Measurements from ENCODE around the gene YTHDF2.
"Not testable (repeated sequence)": the region's sequence is repeated elsewhere in the genome, so short reads cannot be mapped to it uniquely, and the experiment has no call there.

Gene YTHDF2

DNA sequence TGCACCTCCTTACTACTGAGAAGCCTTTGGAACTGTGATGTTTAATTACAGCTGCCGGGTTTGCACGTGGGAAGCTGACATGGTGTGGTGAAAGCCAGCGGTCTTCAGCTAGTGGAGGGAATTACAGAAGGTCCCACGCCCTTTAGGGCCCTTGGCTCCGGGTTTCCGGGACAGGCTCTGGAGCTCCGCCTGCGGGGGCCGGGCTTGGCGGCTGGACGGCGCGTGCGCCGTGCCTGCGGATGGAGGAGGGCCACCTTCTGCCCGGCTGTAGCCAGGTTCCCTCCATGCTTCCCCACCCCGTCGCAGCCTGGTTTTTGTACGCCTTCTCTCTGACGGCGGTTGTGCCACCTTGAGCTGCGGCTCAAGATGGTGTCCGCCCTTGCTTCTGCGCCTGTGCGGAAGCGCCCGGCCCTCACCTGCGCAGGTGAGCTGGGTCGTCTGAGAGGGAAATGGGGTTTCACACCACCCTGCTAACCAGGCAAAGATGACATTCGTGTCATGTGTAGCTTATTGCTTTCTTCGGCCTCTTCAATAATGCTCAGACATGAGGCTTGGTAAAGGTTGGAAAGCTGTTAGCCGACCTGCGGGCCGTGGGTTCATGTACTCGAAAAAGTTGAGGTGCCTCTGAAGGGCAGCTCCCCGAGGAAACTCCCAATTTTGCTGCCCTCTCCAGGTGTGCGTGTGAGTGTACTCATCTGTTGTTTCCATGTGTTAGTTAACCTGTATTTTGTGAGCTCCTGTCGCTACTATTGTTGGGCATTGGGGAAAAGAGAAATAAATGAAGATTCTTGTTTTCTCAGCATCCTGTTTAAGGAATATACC is 38.6 kb downstream of the YTHDF2 start:
- Mint-ChIP-seq H3K9me3 (no peaks in the 10 kb centered on the region), H3K4me1 (peaks cover 0 to 6% of the 10 kb centered on the region in 2 donors), H3K4me3 (peak overlapping the region; percentile 82 to 87), H3K27ac (peak overlapping the region; percentile 47), H3K27me3 (no peaks in the 10 kb centered on the region), H3K36me3 (peaks cover 5 to 11% of the 10 kb centered on the region in 2 donors)
- ATAC-seq (replicated peaks) = peak; percentile 91 to 94
- peak; percentile 58 for DNase-seq

DNA sequence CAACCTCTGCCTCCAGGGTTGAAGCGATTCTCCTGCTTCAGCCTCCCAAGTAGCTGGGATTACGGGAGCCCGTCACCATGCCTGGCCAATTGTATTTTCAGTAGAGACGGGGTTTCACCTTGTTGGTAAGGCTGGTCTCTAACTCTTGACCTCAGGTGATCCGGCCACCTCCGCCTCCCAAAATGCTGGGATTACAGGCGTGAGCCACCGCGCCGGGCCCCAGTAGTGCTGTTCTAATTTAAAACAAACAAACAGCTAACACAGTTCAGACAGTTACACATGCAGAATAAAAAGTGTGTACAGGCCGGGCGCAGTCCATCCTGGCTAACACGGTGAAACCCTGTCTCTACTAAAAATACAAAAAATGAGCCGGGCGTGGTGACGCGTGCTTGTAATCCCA is 39.6 kb downstream of the YTHDF2 start:
- Mint-ChIP-seq H3K27ac (peak overlapping the region; percentile 42), H3K4me3 (no peak overlapping the region), H3K36me3 (peaks cover 0 to 5% of the 10 kb centered on the region in 2 donors), H3K27me3 (no peaks in the 10 kb centered on the region), H3K9me3 (no peaks in the 10 kb centered on the region), H3K4me1 (peaks cover 0 to 6% of the 10 kb centered on the region in 2 donors)
- ATAC-seq (replicated peaks) = no peak
- DNase-seq = no peak

DNA sequence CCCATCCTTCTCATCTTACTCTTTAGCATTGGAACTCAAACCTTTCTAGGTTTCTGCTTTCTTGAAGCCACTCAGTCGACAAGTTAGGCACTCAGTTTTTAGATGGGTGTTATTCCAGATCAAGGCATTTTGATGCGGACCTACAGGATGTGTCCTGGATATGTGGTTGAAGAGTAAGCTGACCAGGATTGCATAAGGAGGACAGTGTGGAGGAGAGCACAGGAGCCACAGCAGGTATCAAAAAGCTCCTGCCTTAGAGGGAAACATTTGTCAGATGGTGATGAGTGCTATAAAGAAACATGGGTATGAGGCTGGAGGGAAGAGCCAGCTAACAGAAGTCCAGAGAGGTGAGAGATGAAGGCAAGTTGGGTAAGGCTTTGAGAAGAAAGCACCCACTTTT is 41.3 kb downstream of the YTHDF2 start:
- Mint-ChIP-seq H3K9me3 (no peaks in the 10 kb centered on the region), H3K27me3 (no peaks in the 10 kb centered on the region), H3K27ac (no peak overlapping the region), H3K4me1 (peaks cover 0 to 6% of the 10 kb centered on the region in 2 donors), H3K4me3 (no peak overlapping the region), H3K36me3 (no peaks in the 10 kb centered on the region)
- ATAC-seq (replicated peaks) = no peak
- DNase-seq = no peak

DNA sequence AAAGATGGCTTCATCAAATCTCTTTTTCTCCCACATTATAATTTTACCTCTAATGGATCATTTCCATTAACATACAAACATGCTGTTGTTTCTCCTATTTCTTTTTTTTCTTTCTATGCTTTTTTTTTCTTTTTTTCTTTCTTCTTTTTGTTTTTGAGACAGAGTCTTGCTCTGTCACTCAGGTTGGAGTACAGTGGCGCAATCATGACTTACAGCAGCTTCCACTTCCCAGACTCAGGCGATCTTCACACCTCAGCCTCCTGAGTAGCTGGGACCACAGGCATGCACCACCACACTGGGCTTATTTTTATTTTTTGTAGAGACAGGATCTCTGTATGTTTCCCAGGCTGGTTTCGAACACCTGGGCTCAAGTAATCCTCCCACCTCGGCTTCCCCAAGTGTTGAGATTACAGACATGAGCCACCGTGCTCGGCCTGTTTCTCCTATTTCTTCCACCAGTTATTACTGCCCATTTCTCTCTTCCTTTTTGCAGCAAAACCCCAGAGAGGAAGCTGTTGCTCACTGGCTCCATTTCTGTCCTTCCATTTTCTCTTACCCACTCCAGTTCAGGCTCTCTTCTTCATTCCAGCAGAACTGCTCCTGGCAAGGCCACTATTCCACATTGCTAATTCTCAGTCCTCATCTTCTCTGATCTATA is 43.1 kb downstream of the YTHDF2 start:
- Mint-ChIP-seq H3K27ac (no peak overlapping the region), H3K27me3 (no peaks in the 10 kb centered on the region), H3K4me1 (peaks cover 0 to 7% of the 10 kb centered on the region in 2 donors), H3K9me3 (no peaks in the 10 kb centered on the region), H3K4me3 (no peak overlapping the region), H3K36me3 (no peaks in the 10 kb centered on the region)
- ATAC-seq (replicated peaks) (no peak), DNase-seq (no peak)

DNA sequence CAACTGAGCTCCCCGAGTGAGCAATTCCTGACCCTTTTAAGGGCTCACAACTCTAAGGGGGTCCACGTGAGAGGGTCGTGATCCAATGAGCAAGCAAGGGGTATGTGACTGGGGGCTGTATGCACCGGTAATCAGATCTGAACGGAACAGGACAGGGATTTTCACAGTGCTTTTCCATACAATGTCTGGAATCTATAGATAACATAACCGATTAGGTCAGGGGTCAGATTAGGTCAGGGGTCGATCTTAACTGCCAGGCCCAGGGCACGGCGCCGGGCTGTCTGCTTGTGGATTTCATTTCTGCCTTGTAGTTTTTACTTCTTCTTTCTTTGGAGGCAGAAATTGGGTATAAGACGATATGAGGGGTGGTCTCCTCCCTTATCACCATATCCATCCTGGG is 44.6 kb downstream of the YTHDF2 start:
- ATAC-seq (replicated peaks) = no peak
- DNase-seq = no peak
- no peak overlapping the region for H3K27ac Mint-ChIP-seq
- no peaks in the 10 kb centered on the region for H3K27me3 Mint-ChIP-seq
- H3K9me3 Mint-ChIP-seq = no peaks in the 10 kb centered on the region
- H3K4me1 Mint-ChIP-seq = peaks cover 4 to 10% of the 10 kb centered on the region in 2 donors
- no peak overlapping the region for H3K4me3 Mint-ChIP-seq
- no peaks in the 10 kb centered on the region for H3K36me3 Mint-ChIP-seq

DNA sequence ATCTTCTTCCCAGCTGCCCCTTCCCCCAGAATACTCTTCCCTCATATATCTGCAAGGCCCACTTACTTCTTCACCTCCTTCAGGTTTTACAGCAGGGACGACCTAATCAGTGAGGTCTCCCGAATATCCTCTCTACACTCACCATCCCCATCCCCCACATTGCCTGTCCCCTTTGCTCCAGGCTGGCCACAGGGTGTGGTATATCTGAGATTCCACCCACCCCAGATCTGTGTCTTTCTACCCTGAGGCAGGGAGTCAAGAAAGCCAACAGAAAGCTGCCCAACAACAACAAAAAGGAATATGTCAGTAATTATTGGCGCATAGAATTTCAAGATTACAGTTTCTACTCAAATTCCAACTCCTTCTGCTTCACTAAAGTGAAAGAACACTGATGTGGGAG is 45.3 kb downstream of the YTHDF2 start:
- ATAC-seq (replicated peaks) (no peak), DNase-seq (no peak)
- Mint-ChIP-seq H3K36me3 (no peaks in the 10 kb centered on the region), H3K9me3 (no peaks in the 10 kb centered on the region), H3K4me3 (no peak overlapping the region), H3K27ac (no peak overlapping the region), H3K27me3 (no peaks in the 10 kb centered on the region), H3K4me1 (peaks cover 4 to 10% of the 10 kb centered on the region in 2 donors)

DNA sequence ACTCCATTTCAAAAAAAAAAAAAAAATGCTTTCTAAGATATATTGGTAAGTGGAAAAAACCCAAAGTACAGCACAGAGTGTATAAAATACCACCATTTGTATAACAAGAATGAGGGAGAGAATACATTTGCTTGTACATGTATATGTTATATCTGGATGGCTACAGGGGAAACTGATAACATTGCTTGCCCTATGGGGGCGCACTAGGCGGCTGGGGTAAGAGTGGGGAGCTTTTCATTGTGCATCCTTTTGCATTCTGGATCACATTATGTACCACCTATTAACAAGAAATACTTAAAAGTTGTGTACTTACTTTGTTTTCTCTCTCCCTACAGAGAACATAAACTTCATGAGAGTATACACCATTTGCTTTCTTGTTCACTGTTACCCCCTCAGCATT is 46.6 kb downstream of the YTHDF2 start:
- H3K27me3 Mint-ChIP-seq = no peaks in the 10 kb centered on the region
- peaks cover 4 to 10% of the 10 kb centered on the region in 2 donors for H3K4me1 Mint-ChIP-seq

DNA sequence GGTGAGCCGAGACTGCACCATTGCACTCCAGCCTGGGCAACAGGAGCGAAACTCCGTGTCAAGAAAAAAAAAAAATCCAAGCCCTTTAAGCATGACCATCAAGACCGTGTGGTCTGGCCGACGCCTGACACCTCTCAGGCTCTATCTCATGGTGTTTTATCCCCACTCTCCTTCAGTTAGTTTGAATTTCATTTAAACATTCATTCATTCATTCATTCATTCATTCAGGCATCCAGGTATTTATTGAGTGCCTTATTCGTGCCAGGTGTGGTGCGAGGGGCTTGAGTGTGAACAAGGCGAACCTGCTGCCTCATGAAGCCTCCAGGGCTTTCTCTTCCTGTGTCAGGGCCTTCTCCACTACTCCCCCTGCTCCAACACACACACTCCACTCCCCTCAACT is 52.7 kb downstream of the YTHDF2 start:
- H3K27ac Mint-ChIP-seq = no peak overlapping the region

More for the DNA sequence above, 46.6 kb downstream of the YTHDF2 start:
- H3K36me3 Mint-ChIP-seq = no peaks in the 10 kb centered on the region
- ATAC-seq (replicated peaks) (no peak), DNase-seq (no peak)
- H3K4me3 Mint-ChIP-seq = no peak overlapping the region
- no peaks in the 10 kb centered on the region for H3K9me3 Mint-ChIP-seq
- no peak overlapping the region for H3K27ac Mint-ChIP-seq

DNA sequence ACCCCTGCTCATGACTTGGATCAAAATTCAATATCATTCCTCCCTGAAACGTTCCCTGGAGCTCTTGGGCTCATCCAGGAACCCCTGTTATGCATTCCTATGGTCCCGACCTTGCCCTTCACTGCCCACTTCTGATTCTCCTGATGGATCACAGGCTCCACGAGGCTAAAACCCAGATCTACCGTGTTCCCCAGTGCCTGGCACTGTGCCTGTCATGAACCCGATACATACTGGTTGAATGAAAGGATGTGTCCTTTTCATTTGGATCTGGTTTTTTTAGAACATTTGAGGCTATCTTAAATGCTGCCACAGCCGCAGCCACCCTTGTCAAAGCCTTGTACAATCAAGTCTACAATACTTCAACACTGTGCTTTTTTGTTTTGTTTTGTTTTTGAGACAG is 53.1 kb downstream of the YTHDF2 start:
- H3K27ac Mint-ChIP-seq = no peak overlapping the region
- DNase-seq (no peak), ATAC-seq (replicated peaks) (no peak)
- no peaks in the 10 kb centered on the region for H3K36me3 Mint-ChIP-seq
- H3K4me3 Mint-ChIP-seq = no peak overlapping the region
- peaks cover 3 to 5% of the 10 kb centered on the region in 2 donors for H3K27me3 Mint-ChIP-seq
- H3K4me1 Mint-ChIP-seq = peaks cover 4 to 10% of the 10 kb centered on the region in 2 donors
- no peaks in the 10 kb centered on the region for H3K9me3 Mint-ChIP-seq

More for the DNA sequence above, 52.7 kb downstream of the YTHDF2 start:
- Mint-ChIP-seq H3K4me1 (peaks cover 4 to 10% of the 10 kb centered on the region in 2 donors), H3K4me3 (no peak overlapping the region), H3K36me3 (no peaks in the 10 kb centered on the region), H3K9me3 (no peaks in the 10 kb centered on the region), H3K27me3 (peaks cover 3 to 5% of the 10 kb centered on the region in 2 donors)
- no peak for DNase-seq
- no peak for ATAC-seq (replicated peaks)

DNA sequence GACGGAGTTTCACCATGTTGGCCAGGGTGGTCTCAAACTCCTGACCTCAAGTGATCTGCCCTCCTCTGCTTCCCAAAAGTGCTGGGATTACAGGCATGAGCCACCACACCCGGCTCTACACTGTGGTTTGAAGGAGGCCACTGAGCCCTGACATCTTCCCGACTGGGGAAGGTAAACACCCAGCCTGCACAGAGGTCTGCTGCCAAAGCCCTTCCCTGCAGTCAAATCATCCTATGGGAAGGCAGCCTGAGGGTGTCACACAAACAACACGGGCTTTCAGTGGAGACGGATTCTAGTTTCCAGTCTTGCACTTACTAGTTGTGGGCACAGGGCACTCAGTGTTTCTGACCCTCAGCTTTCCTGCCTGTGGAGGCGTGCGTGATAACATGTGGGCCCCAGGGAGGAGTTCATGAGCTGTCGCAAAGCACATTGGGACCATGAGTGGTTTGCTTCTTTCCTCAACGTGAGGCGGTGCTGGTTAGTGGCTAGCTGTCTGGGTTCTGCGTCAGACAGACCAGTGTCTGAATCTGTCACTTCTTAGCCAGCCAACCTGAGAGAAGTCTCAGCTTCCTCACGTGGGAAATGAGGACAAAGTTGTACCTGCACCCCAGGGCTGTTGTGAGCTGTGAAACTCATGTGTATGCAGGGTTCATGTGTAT is 53.8 kb downstream of the YTHDF2 start:
- ATAC-seq (replicated peaks) (no peak), DNase-seq (no peak)
- peaks cover 3 to 4% of the 10 kb centered on the region in 2 donors for H3K4me1 Mint-ChIP-seq
- peaks cover 3 to 11% of the 10 kb centered on the region in 2 donors for H3K27me3 Mint-ChIP-seq
- H3K4me3 Mint-ChIP-seq = no peak overlapping the region
- no peaks in the 10 kb centered on the region for H3K36me3 Mint-ChIP-seq
- H3K27ac Mint-ChIP-seq = no peak overlapping the region
- no peaks in the 10 kb centered on the region for H3K9me3 Mint-ChIP-seq

DNA sequence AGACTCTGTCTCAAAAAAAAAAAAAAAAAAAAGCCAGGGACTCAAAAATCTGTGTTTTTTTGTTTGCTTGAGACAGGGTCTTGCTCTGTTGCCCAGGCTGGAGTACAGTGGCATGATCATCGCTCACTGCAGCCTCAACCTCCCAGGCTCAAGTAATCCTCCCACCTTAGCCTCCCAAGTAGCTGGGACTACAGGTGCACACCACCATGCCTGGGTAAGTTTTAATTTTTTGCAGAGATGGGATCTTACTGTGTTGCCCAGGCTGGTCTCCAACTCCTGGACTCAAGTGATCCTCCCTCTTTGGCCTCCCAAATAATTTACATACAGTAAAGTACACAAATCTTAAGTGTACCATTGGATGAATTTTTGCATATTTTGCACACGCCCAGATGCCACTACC is 55.2 kb downstream of the YTHDF2 start:
- H3K27ac Mint-ChIP-seq; H3K4me3 Mint-ChIP-seq; H3K4me1 Mint-ChIP-seq; DNase-seq; ATAC-seq (replicated peaks); H3K9me3 Mint-ChIP-seq; H3K36me3 Mint-ChIP-seq: not testable (repeated sequence)
- peaks cover 11 to 20% of the 10 kb centered on the region in 2 donors for H3K27me3 Mint-ChIP-seq

DNA sequence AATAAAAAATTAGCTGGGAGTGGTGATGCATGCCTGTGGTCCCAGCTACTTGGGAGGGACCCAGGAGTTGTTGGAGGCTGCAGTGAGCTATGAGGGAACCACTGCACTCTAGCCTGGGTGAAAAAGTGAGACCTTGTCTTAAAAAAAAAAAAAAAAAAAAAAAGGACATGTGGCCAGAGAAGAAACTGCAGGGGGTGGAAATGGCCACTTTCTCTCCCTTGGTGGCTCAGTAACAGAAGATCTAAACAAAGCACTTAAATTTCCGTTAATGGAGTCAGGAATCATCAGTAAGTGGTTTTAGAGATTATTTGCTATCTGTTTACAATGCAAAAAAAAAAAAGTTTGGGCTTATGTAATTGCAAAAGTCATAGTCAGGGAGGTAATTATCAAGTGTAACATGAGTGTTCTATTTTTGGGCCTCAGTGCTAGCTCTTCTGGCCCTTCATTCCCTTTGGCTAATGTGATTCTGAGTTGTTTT is 55.9 kb downstream of the YTHDF2 start:
- Mint-ChIP-seq H3K4me1 (no peaks in the 10 kb centered on the region), H3K9me3 (no peaks in the 10 kb centered on the region), H3K27me3 (peaks cover 11 to 27% of the 10 kb centered on the region in 2 donors), H3K27ac (no peak overlapping the region), H3K36me3 (no peaks in the 10 kb centered on the region), H3K4me3 (no peak overlapping the region)
- ATAC-seq (replicated peaks) = no peak
- no peak for DNase-seq

DNA sequence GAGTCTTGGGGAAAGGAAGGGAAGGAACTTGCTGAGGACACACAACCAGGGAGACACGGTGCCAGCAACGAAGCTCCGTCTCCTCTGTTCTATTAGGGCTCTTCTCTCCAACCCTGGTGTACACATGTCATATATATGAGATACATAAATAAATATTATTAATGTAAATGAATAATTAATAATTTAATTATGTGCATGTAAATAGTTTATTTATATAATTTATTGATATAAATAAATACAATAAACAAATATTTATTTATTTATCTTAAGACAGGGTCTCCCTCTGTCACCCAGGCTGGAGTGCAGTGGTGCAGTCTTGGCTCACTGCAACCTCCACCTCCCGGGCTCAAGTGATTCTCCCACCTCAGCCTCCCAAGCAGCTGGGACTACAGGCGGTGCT is 57.8 kb downstream of the YTHDF2 start:
- H3K4me3 Mint-ChIP-seq; DNase-seq; H3K4me1 Mint-ChIP-seq; ATAC-seq (replicated peaks); H3K27ac Mint-ChIP-seq; H3K36me3 Mint-ChIP-seq; H3K9me3 Mint-ChIP-seq: not testable (repeated sequence)
- H3K27me3 Mint-ChIP-seq = peaks cover 19 to 27% of the 10 kb centered on the region in 2 donors

DNA sequence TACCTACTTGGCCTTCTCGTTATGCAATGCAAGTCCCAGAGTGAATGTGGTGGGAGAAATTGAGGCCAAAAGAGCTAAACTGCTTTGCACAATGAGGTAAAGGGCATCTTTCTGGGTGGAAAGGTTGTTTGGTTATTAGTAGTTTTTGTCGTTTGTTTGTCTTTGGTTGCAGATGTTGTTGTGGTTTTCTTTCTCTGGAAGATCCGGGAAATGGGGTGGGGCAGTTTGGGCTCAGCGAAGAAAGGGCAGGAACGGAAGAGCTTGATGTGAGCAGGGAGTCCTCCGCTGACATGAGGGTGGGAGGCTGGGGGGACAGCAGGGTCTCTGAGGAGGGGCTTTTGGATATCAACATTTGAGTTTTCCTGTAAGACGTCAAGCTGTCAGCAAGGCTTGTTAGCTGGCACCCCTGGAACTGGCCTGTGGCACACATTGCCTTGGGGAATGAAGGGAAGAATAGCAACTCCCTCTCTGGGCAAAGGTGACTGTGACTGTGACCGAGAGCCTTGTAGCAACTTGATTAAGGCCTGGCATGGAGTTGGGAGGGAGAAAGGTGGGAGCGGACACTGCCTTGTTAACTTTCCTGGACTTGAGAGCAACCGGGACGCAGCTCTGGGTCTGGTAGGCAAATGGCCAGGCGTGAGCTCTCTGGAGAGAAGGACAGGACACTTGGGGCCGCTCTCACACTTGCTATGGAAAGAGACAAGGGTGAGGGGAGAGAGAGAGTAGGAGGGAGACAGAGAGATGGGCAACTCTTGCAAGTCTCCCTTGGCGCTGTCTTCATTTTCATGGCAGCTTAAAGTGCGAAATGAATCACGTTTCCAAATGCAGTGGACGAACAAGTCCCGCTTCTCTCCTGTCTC is 59.8 kb downstream of the YTHDF2 start:
- H3K36me3 Mint-ChIP-seq = no peaks in the 10 kb centered on the region
- no peak overlapping the region for H3K27ac Mint-ChIP-seq
- H3K9me3 Mint-ChIP-seq = no peaks in the 10 kb centered on the region
- no peak overlapping the region for H3K4me3 Mint-ChIP-seq
- H3K27me3 Mint-ChIP-seq = peaks cover 16 to 35% of the 10 kb centered on the region in 2 donors
- DNase-seq = no peak
- H3K4me1 Mint-ChIP-seq = no peaks in the 10 kb centered on the region
- no peak for ATAC-seq (replicated peaks)
